ENCODE results near the gene HMBS. TPM values are rescaled to one million over a fixed set of nuclear protein-coding genes. Genes with fewer than 3 reads are reported as not detected.
A peak's percentile ranks its signal among the peaks of the same experiment; 100 is the strongest.

The HMBS gene
- total RNA-seq, 5 donors from 2014 or later (not counting 1 experiment from before 2014, with no cell fraction given) = 6.7 to 17.8 (median 12.3) TPM

DNA sequence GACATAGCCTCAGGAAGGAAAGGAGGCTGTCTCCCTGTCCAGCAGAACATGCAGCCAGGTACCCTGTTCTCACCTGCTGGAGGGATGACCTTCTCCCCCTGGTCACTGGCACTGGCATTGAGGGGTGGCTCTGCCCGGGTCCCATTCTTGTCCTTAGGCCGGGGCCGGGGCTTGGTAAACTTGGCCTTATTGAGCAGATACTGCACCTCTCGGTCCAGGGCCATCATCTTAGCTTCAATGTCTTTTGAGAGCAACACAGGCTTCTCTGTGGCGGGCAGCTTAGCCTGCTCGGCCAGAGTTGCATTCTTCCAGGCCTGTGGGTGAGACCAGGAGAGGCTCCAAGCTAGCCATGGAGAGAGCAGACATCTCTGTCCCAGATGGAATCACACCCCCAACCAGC lies 38.2 kb upstream of the HMBS start:
- Mint-ChIP-seq H3K27me3 (no peaks in the 10 kb centered on the region), H3K4me3 (no peak overlapping the region), H3K9me3 (no peaks in the 10 kb centered on the region), H3K27ac (no peak overlapping the region), H3K36me3 (peaks cover 56% of the 10 kb centered on the region), H3K4me1 (no peaks in the 10 kb centered on the region)
- Histone ChIP-seq H3K27ac (ENCODE audit: low read length) (no peak overlapping the region), H3K9me3 (no peaks in the 10 kb centered on the region), H3K36me3 (ENCODE audit: control insufficient read depth in 2 of 2, extremely low read depth in 1 of 2, insufficient read depth in 1 of 2, low read length in 1 of 2) (peaks cover 26 to 61% of the 10 kb centered on the region in 2 donors), H3K4me1 (ENCODE audit: control insufficient read depth in 1 of 2, extremely low read depth in 1 of 2, insufficient read depth in 2 of 2, low read length in 2 of 2) (peaks cover 0 to 2% of the 10 kb centered on the region in 2 experiments), H3K4me3 (ENCODE audit: control insufficient read depth in 1 of 2, extremely low read depth in 1 of 2, low read length in 1 of 2) (no peak overlapping the region), H3K27me3 (replicated peaks in 1 of 2; ENCODE audit: control insufficient read depth in 2 of 2, extremely low read depth in 1 of 2, insufficient read depth in 2 of 2, low read length in 1 of 2) (no peaks in the 10 kb centered on the region)
- ChIA-PET CTCF (interaction anchor here in 1 of 2 donors (0.6 kb wide), 1 partner anchor 333 kb away, joined by 3 read pairs; no protein-coding TSS in a partner anchor), POLR2A (interaction anchor here in 1 of 2 donors (0.6 kb wide), 1 partner anchor 10 kb away, joined by 5 read pairs; no protein-coding TSS in a partner anchor)
- ATAC-seq (replicated peaks in 1 of 4) (no peak), DNase-seq (no peak)
- 98% methylated on average over 6 of the region's 6 CpGs for WGBS (ENCODE audit: insufficient coverage)

DNA sequence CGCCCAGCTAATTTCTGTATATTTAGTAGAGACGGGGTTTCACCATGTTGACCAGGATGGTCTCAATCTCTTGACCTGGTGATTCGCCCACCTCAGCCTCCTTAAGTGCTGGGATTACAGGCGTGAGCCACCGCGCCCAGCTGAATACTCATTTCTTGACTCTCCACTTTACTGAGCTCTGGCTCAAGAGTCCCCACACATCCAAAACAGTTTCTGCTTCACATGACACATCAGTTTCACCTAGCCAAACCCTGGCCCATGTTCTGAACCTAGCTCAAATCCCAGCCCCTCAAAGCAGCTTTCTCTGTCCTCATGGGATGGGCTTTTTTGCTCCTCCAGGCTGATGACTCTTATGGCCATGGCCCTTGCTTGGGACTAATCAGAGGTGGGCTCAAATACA lies 37.5 kb upstream of the HMBS start:
- H3K27ac Mint-ChIP-seq = no peak overlapping the region
- H3K27me3 ChIP-seq (replicated peaks in 1 of 2; ENCODE audit: control insufficient read depth in 2 of 2, extremely low read depth in 1 of 2, insufficient read depth in 2 of 2, low read length in 1 of 2) = no peaks in the 10 kb centered on the region
- ChIA-PET CTCF (interaction anchor here in 1 of 2 donors (0.6 kb wide), 1 partner anchor 49 kb away, joined by 3 read pairs; no protein-coding TSS in a partner anchor), POLR2A (interaction anchor here (0.6 to 0.9 kb wide), 3 partner anchors 9 to 38 kb away, joined by 5 to 10 read pairs (median 6); partner anchors contain the start of gene HMBS (in 1 of the 2))
- DNase-seq (no peak), ATAC-seq (replicated peaks in 1 of 4) (no peak)
- H3K4me3 Mint-ChIP-seq = no peak overlapping the region
- no peaks in the 10 kb centered on the region for H3K27me3 Mint-ChIP-seq
- 75% methylated on average over 5 of the region's 6 CpGs for WGBS (ENCODE audit: insufficient coverage)
- H3K4me1 ChIP-seq (ENCODE audit: control insufficient read depth in 1 of 2, extremely low read depth in 1 of 2, insufficient read depth in 2 of 2, low read length in 2 of 2) = peaks cover 0 to 9% of the 10 kb centered on the region in 2 experiments
- H3K9me3 ChIP-seq = no peaks in the 10 kb centered on the region
- no peak overlapping the region for H3K27ac ChIP-seq (ENCODE audit: low read length)
- peaks cover 61% of the 10 kb centered on the region for H3K36me3 Mint-ChIP-seq
- no peak overlapping the region for H3K4me3 ChIP-seq (ENCODE audit: control insufficient read depth in 1 of 2, extremely low read depth in 1 of 2, low read length in 1 of 2)
- H3K4me1 Mint-ChIP-seq = peaks cover 0 to 5% (median 1%) of the 10 kb centered on the region in 3 donors
- H3K9me3 Mint-ChIP-seq = no peaks in the 10 kb centered on the region
- H3K36me3 ChIP-seq (ENCODE audit: control insufficient read depth in 2 of 2, extremely low read depth in 1 of 2, insufficient read depth in 1 of 2, low read length in 1 of 2) = peaks cover 29 to 68% of the 10 kb centered on the region in 2 donors

DNA sequence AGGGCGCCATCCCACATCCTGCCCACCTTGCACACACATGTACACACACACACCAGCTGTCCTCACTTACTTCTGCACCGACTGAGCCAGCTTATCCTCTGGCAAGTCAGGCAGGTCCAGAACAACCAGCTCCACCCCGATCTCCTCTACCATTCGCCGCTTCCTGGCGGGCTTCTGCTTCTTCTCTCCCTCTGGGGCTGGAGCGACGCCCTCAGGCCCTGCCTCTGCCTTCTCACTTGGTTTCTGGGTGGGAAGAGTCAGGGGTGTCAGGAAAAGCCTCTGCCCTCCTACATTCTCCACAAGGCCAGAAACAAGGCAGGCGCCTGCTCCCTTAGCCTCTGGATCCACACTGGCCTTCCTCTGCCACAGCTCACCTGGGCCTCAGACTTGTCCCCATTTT lies 36.0 kb upstream of the HMBS start:
- no peak overlapping the region for H3K4me3 ChIP-seq (ENCODE audit: control insufficient read depth in 1 of 2, extremely low read depth in 1 of 2, low read length in 1 of 2)
- ChIA-PET CTCF (no interaction called here), POLR2A (interaction anchor here in 1 of 2 donors (1.1 kb wide), 1 partner anchor 19 kb away, joined by 8 read pairs; the partner anchor contains the start of gene VPS11)
- H3K36me3 ChIP-seq (ENCODE audit: control insufficient read depth in 2 of 2, extremely low read depth in 1 of 2, insufficient read depth in 1 of 2, low read length in 1 of 2) = peaks cover 38 to 83% of the 10 kb centered on the region in 2 donors
- H3K4me3 Mint-ChIP-seq = no peak overlapping the region
- H3K27me3 ChIP-seq (replicated peaks in 1 of 2; ENCODE audit: control insufficient read depth in 2 of 2, extremely low read depth in 1 of 2, insufficient read depth in 2 of 2, low read length in 1 of 2) = no peaks in the 10 kb centered on the region
- no peak overlapping the region for H3K27ac Mint-ChIP-seq
- peaks cover 0 to 10% of the 10 kb centered on the region in 2 experiments for H3K4me1 ChIP-seq (ENCODE audit: control insufficient read depth in 1 of 2, extremely low read depth in 1 of 2, insufficient read depth in 2 of 2, low read length in 2 of 2)
- H3K4me1 Mint-ChIP-seq = peaks cover 8 to 14% (median 9%) of the 10 kb centered on the region in 3 donors
- H3K36me3 Mint-ChIP-seq = peaks cover 73% of the 10 kb centered on the region
- DNase-seq (no peak), ATAC-seq (replicated peaks in 1 of 4) (no peak)
- 33% methylated on average over 1 of the region's 9 CpGs for WGBS (ENCODE audit: insufficient coverage)
- H3K9me3 ChIP-seq = no peaks in the 10 kb centered on the region
- H3K27ac ChIP-seq (ENCODE audit: low read length) = no peak overlapping the region
- H3K27me3 Mint-ChIP-seq = no peaks in the 10 kb centered on the region
- no peaks in the 10 kb centered on the region for H3K9me3 Mint-ChIP-seq

DNA sequence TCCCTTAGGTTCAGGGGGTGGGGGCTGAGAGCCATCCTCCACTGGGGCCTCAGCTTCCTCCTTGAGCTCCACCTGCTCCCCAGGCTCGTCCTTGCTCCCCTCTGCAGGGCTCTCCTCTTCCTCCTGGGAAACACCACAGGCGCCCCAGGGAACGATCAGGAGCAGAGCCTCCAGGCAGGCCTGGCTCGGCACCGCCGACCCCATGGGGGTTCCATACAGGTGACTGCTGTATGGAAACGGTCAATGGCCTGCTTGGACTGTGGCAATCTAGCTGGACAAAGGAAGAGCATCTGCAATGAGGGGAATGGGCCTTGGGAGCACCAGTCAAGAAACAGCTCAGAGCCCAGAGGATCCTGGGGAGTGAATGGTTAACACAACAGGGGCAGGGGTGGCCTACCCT lies 35.6 kb upstream of the HMBS start:
- Histone ChIP-seq H3K27ac (ENCODE audit: low read length) (no peak overlapping the region), H3K4me1 (ENCODE audit: control insufficient read depth in 1 of 2, extremely low read depth in 1 of 2, insufficient read depth in 2 of 2, low read length in 2 of 2) (peaks cover 0 to 10% of the 10 kb centered on the region in 2 experiments), H3K9me3 (no peaks in the 10 kb centered on the region), H3K4me3 (ENCODE audit: control insufficient read depth in 1 of 2, extremely low read depth in 1 of 2, low read length in 1 of 2) (no peak overlapping the region), H3K36me3 (ENCODE audit: control insufficient read depth in 2 of 2, extremely low read depth in 1 of 2, insufficient read depth in 1 of 2, low read length in 1 of 2) (peaks cover 41 to 87% of the 10 kb centered on the region in 2 donors), H3K27me3 (replicated peaks in 1 of 2; ENCODE audit: control insufficient read depth in 2 of 2, extremely low read depth in 1 of 2, insufficient read depth in 2 of 2, low read length in 1 of 2) (no peaks in the 10 kb centered on the region)
- Mint-ChIP-seq H3K4me1 (peaks cover 8 to 14% (median 9%) of the 10 kb centered on the region in 3 donors), H3K4me3 (no peak overlapping the region), H3K27me3 (no peaks in the 10 kb centered on the region), H3K36me3 (peaks cover 77% of the 10 kb centered on the region), H3K27ac (no peak overlapping the region), H3K9me3 (no peaks in the 10 kb centered on the region)
- ChIA-PET CTCF (no interaction called here), POLR2A (interaction anchor here in 1 of 2 donors (0.5 kb wide), 1 partner anchor 221 kb away, joined by 9 read pairs; no protein-coding TSS in a partner anchor)
- 92% methylated on average over 6 of the region's 7 CpGs for WGBS (ENCODE audit: insufficient coverage)
- DNase-seq (no peak), ATAC-seq (replicated peaks in 1 of 4) (no peak)

DNA sequence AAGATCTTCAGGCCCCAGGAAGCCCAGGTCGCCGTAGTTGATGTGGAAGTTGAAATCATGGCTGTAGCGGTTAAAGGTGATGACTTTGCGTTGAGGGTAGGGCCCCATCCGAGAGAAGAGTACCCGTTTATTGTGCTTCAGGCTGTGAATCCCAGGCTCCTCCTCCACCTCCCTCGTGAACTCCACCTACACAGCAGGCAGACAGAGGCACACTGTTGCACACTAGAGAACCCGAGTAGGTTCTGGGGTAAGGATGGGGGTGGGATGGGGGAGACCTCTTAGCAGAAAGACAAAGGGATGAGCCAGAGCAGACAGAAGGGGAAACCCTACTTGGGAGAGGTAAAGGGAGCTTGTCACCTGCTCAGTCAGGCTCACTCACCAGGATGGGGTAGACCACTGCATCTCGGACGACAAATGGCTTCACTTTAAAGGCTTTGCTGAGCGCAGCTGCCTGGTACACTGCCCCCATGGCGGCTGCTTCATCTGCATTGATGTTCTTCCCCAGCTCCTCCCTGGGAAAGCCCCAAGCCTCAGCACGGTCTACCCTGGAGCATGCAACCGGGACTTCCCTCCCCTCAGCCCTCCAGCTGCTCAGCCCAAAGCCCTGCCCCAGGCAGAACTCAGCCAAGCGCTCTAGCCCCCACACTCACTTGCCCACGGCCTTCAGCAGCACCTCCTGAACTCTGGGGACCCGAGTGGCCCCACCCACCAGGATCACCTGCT lies 33.1 kb upstream of the HMBS start:
- Histone ChIP-seq H3K27ac (ENCODE audit: low read length) (no peak overlapping the region), H3K4me3 (ENCODE audit: control insufficient read depth in 1 of 2, extremely low read depth in 1 of 2, low read length in 1 of 2) (no peak overlapping the region), H3K27me3 (replicated peaks in 1 of 2; ENCODE audit: control insufficient read depth in 2 of 2, extremely low read depth in 1 of 2, insufficient read depth in 2 of 2, low read length in 1 of 2) (no peaks in the 10 kb centered on the region), H3K9me3 (no peaks in the 10 kb centered on the region), H3K4me1 (ENCODE audit: control insufficient read depth in 1 of 2, extremely low read depth in 1 of 2, insufficient read depth in 2 of 2, low read length in 2 of 2) (peaks cover 6 to 26% of the 10 kb centered on the region in 2 experiments), H3K36me3 (ENCODE audit: control insufficient read depth in 2 of 2, extremely low read depth in 1 of 2, insufficient read depth in 1 of 2, low read length in 1 of 2) (peaks cover 44 to 86% of the 10 kb centered on the region in 2 donors)
- H3K4me3 Mint-ChIP-seq = no peak overlapping the region
- H3K4me1 Mint-ChIP-seq = peaks cover 24 to 34% (median 24%) of the 10 kb centered on the region in 3 donors
- no peak overlapping the region for H3K27ac Mint-ChIP-seq
- ChIA-PET CTCF (no interaction called here), POLR2A (interaction anchor here in 1 of 2 donors (1.8 kb wide), 1 partner anchor 16 kb away, joined by 5 read pairs; the partner anchor contains the start of gene VPS11)
- DNase-seq = peak in 4 of 35 experiments; percentile 11 to 57 (median 16)
- no peaks in the 10 kb centered on the region for H3K27me3 Mint-ChIP-seq
- H3K36me3 Mint-ChIP-seq = peaks cover 78% of the 10 kb centered on the region
- peak in 1 of 4 experiments; percentile 31 for ATAC-seq (replicated peaks in 1 of 4)
- H3K9me3 Mint-ChIP-seq = no peaks in the 10 kb centered on the region
- 49% methylated on average over 10 of the region's 17 CpGs for WGBS (ENCODE audit: insufficient coverage)

DNA sequence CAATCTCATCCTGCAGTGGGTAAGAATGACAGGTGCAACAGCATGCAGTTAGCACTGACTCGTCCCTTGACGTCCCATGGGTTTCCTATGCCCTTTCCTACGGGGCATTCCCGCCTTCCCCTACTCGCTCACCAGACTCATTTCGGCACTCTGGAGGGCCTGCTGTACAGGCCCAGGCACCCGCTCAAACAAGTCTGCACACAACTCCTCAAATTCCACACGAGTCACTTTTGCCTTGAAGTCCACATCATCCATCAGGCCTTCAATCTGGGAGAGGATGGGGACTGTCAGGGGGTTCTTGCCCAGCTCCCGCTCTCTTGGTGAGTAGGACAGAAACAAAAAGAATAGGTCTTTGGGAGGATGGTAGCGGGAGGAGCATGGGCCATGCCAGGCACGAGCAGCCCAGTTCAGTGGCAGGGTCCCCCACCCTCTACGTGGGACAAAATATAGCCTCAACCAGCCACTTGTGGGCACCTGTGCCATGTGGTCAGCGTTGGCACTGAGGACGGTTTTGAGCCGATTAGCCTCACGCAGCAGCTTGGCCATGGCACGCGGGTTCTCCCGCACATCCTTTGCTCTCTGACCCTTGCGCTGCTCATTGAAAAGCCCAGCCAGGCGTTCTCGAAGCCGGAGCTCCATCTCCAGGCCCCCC lies 32.4 kb upstream of the HMBS start:
- H3K4me1 Mint-ChIP-seq = peaks cover 24 to 36% (median 24%) of the 10 kb centered on the region in 3 donors
- WGBS (ENCODE audit: insufficient coverage) = 84% methylated on average over 15 of the region's 23 CpGs
- H3K36me3 Mint-ChIP-seq = peaks cover 72% of the 10 kb centered on the region
- DNase-seq (no peak), ATAC-seq (replicated peaks in 1 of 4) (no peak)
- peaks cover 6 to 26% of the 10 kb centered on the region in 2 experiments for H3K4me1 ChIP-seq (ENCODE audit: control insufficient read depth in 1 of 2, extremely low read depth in 1 of 2, insufficient read depth in 2 of 2, low read length in 2 of 2)
- no peak overlapping the region for H3K27ac ChIP-seq (ENCODE audit: low read length)
- ChIA-PET POLR2A (no interaction called here), CTCF (no interaction called here)
- no peaks in the 10 kb centered on the region for H3K9me3 Mint-ChIP-seq
- no peaks in the 10 kb centered on the region for H3K9me3 ChIP-seq
- no peak overlapping the region for H3K4me3 ChIP-seq (ENCODE audit: control insufficient read depth in 1 of 2, extremely low read depth in 1 of 2, low read length in 1 of 2)
- no peak overlapping the region for H3K4me3 Mint-ChIP-seq
- H3K27me3 ChIP-seq (replicated peaks in 1 of 2; ENCODE audit: control insufficient read depth in 2 of 2, extremely low read depth in 1 of 2, insufficient read depth in 2 of 2, low read length in 1 of 2) = no peaks in the 10 kb centered on the region
- H3K27ac Mint-ChIP-seq = no peak overlapping the region
- H3K27me3 Mint-ChIP-seq = no peaks in the 10 kb centered on the region
- peaks cover 42 to 81% of the 10 kb centered on the region in 2 donors for H3K36me3 ChIP-seq (ENCODE audit: control insufficient read depth in 2 of 2, extremely low read depth in 1 of 2, insufficient read depth in 1 of 2, low read length in 1 of 2)
